ENCODE measurements around the gene DUSP6. TPM values are rescaled to one million over a fixed set of nuclear protein-coding genes. Genes with fewer than 3 reads are reported as not detected.
"Not testable (repeated sequence)": the region's sequence is repeated elsewhere in the genome, so short reads cannot be mapped to it uniquely, and the experiment has no call there.

Gene DUSP6
- total RNA-seq, 2 donors from 2014 or later: 30.6 to 36.2 TPM

DNA sequence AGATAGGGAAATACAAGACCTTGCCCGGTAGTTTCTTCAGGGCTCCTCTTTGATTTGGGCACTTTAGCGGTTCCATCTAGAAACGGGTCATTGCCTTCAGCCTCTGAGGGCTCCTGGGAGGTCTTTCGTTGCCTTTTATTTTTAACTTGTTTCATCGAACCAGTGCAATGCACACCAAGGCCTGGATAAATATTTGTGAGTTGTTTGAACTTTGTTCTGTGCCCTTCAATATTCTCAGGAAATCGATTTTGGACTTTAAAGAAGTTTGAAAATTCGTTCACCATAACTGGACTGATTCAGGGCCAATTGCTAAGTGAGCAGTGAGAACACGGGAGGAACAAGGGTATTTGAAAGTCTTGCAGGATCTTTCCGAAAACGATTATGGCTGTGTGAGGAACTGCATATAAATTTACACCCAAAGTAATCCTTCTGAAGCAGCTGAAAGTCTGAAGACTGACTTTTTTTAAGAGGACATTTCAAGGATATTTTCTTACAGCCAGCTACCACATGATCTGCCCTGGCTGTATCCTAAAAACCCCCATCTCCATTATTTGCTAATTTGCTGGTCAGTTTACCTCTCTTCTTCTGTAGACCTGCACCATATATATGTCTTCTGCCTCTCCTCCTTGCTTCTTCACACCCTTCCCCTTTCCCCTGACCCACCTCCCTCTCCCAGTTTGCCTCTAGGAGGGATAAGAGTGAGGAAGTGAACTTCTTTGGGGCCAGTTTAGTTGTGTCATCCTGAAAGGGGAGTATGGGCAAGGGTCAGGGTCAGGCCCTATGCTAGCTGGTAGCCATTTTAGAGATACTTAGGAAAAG, 8.0 kb downstream of the DUSP6 start:
- Histone ChIP-seq H3K27me3 (replicated peaks; ENCODE audit: insufficient read depth) (no peaks in the 10 kb centered on the region), H3K9me3 (no peaks in the 10 kb centered on the region), H3K27ac (no peak overlapping the region), H3K36me3 (no peaks in the 10 kb centered on the region), H3K4me1 (replicated peaks) (no peaks in the 10 kb centered on the region), H3K4me3 (no peak overlapping the region)
- WGBS: 85% methylated on average over 10 of the region's 10 CpGs
- TF ChIP-seq POLR2A (IDR thresholded peaks at IDR 0.05) (no peak), POLR2AphosphoS5 (IDR thresholded peaks at IDR 0.05) (no peak)
- TF ChIP-seq, protein P1, sequence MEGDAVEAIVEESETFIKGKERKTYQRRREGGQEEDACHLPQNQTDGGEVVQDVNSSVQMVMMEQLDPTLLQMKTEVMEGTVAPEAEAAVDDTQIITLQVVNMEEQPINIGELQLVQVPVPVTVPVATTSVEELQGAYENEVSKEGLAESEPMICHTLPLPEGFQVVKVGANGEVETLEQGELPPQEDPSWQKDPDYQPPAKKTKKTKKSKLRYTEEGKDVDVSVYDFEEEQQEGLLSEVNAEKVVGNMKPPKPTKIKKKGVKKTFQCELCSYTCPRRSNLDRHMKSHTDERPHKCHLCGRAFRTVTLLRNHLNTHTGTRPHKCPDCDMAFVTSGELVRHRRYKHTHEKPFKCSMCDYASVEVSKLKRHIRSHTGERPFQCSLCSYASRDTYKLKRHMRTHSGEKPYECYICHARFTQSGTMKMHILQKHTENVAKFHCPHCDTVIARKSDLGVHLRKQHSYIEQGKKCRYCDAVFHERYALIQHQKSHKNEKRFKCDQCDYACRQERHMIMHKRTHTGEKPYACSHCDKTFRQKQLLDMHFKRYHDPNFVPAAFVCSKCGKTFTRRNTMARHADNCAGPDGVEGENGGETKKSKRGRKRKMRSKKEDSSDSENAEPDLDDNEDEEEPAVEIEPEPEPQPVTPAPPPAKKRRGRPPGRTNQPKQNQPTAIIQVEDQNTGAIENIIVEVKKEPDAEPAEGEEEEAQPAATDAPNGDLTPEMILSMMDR (IDR thresholded peaks at IDR 0.05): no peak
- DNase-seq (ENCODE audit: low spot score): no peak
- intact Hi-C loops (cut with DNase I): no loop called here

DNA sequence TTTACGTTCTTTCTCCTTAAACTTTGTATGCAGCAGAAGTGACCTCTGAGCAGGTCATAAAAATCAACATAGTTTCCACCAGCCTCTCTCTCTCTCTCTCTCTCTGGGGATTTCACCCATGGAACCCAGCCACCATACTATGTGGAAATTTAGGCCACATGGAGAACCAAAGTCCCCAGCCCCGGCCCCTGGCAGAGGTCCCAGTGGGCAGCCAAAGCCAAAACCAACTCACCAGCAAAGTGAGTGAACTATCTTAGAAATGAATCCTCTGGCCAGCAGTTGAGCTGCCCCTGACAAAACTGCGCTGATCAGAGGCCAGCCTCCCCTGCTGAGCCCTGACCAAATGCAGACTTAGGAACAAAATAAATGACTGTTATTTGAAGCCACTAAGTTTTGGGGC, 9.2 kb downstream of the DUSP6 start:
- H3K9me3 ChIP-seq: no peaks in the 10 kb centered on the region
- no peaks in the 10 kb centered on the region for H3K27me3 ChIP-seq (replicated peaks; ENCODE audit: insufficient read depth)
- H3K4me3 ChIP-seq: no peak overlapping the region
- intact Hi-C loops (cut with DNase I): no loop called here
- 68% methylated on average over 3 of the region's 3 CpGs for WGBS
- TF ChIP-seq, protein P1 (IDR thresholded peaks at IDR 0.05): no peak
- TF ChIP-seq POLR2AphosphoS5 (IDR thresholded peaks at IDR 0.05) (no peak), POLR2A (IDR thresholded peaks at IDR 0.05) (no peak)
- H3K4me1 ChIP-seq (replicated peaks): no peaks in the 10 kb centered on the region
- no peak for DNase-seq (ENCODE audit: low spot score)
- H3K36me3 ChIP-seq: no peaks in the 10 kb centered on the region
- no peak overlapping the region for H3K27ac ChIP-seq

DNA sequence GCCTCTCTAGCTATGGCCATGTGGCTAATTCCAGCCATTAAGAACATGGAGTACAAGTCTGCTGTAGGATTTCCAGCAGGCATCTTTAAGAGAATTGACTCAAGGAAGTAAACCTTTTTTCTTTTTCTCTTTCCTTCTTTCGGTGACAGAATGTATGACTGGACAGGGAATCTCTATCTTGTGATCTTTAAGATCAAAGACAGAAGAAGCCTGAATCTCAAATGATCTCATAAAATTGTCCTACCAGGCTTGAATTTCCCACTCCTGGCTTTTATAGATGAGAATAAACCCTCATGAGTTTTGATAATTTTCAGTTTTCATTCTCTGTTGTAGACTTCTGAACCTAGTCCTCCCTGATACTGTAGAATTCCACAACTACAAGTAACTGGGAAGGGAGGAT, 11.4 kb downstream of the DUSP6 start:
- 24% methylated on average over 1 of the region's 1 CpG for WGBS
- no peak for DNase-seq (ENCODE audit: low spot score)
- Histone ChIP-seq H3K4me1 (replicated peaks) (no peaks in the 10 kb centered on the region), H3K4me3 (no peak overlapping the region), H3K27me3 (replicated peaks; ENCODE audit: insufficient read depth) (no peaks in the 10 kb centered on the region), H3K9me3 (no peaks in the 10 kb centered on the region), H3K36me3 (no peaks in the 10 kb centered on the region), H3K27ac (no peak overlapping the region)
- TF ChIP-seq, protein P1 (IDR thresholded peaks at IDR 0.05): no peak
- intact Hi-C loops (cut with DNase I): no loop called here

DNA sequence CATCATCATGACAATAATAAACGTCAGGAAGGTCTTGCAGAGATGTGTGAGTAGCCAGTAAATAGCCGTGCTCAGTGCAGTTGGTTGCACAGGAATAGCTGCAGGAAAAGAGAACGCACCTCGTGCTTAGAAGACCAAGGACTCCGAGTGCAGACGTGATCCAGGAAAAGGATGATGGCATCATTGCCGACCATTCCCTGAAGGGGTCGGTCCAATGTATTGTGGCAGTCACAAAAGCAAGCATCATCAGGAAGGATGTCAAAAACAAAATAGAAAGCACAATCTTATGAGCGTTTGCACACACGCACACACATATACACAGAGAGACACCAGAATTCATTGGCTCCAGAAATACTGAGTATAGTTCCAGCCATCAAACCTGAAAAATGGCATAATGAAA, 12.8 kb downstream of the DUSP6 start:
- Histone ChIP-seq H3K27ac (no peak overlapping the region), H3K9me3 (no peaks in the 10 kb centered on the region), H3K4me1 (replicated peaks) (no peaks in the 10 kb centered on the region), H3K36me3 (no peaks in the 10 kb centered on the region), H3K27me3 (replicated peaks; ENCODE audit: insufficient read depth) (no peaks in the 10 kb centered on the region), H3K4me3 (no peak overlapping the region)
- TF ChIP-seq POLR2A (IDR thresholded peaks at IDR 0.05) (no peak), POLR2AphosphoS5 (IDR thresholded peaks at IDR 0.05) (no peak)
- TF ChIP-seq, protein P1 (IDR thresholded peaks at IDR 0.05): no peak
- WGBS: 81% methylated on average over 10 of the region's 10 CpGs
- no peak for DNase-seq (ENCODE audit: low spot score)
- intact Hi-C loops (cut with DNase I): no loop called here

DNA sequence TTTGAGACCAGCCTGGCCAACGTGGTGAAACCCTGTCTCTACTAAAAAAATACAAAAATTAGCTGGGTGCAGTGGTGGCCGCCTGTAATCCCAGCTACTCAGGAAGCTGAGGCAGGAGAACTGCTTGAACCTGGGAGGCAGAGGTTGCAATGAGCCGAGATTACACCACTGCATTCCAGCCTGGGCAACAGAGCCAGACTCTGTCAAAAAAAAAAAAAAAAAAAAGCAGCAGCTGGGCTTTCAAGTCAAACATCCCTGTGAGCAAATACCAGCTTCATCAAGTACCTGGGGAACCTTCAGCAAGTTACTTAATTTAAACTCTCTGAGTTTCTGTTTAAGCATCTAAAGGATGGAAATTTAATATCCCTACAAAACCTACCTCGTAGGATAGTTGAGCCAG, 15.2 kb downstream of the DUSP6 start:
- DNase-seq (ENCODE audit: low spot score); H3K4me3 ChIP-seq; H3K4me1 ChIP-seq (replicated peaks); H3K27ac ChIP-seq; intact Hi-C loops (cut with DNase I); H3K9me3 ChIP-seq; H3K27me3 ChIP-seq (replicated peaks; ENCODE audit: insufficient read depth); H3K36me3 ChIP-seq: not testable (repeated sequence)
- WGBS: 87% methylated on average over 4 of the region's 4 CpGs
